ENCODE data around the gene TGFBR3. TPM values are rescaled to one million over a fixed set of nuclear protein-coding genes. Genes with fewer than 3 reads are reported as not detected.

TGFBR3 gene
- total and polyA plus RNA-seq, 2 of the 8 experiments (the other 6 are each of a cell fraction or from before 2014, with no cell fraction given): 2.0 to 6.1 TPM

DNA sequence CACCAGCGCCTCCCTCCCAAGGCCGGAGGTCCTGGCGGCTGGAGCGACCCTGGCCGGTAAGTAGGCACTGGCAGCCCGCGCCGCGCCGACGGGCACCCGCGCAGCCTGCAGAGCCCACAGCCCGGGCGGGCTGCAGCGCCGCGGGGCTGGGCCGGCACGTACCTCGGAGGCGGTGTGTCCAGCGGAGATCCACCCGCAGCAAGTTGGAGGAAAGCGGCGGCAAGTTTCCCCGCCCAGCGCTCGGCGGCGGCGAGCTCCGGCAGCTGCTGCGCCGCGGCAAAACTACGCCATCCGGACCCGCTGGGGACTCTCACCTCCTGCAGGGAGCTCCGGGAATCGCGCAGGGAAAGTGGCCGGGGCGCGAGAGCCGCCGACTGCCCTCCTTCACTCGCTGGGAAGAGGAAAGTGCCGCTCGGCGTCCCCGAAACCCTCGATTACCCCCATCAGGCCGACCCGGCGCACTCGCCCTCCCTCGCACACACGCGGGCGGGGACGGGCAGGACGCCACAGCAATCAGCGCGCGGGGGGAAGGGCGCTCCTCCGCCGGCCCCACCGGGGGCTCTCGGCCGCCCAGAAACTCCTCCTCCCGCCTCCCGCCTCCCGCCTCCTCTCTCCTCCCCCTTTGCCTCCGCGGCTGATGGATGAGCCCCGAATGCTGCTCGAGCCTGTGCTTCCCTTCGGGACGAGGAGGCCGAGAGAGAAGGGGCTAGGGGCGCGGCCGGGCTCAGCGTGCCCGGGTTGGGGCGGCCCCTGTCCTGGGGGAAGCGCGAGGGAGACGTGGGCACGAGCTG, at the start of gene TGFBR3 (continued):
- TF ChIP-seq CHD7 (IDR thresholded peaks at IDR 0.05; ENCODE audit: insufficient replicate concordance, low read length) (no peak), USF2 (IDR thresholded peaks at IDR 0.05; ENCODE audit: low read length) (no peak), SAP30 (IDR thresholded peaks at IDR 0.05; ENCODE audit: insufficient read depth, insufficient replicate concordance, low read length) (no peak), EP300 (IDR thresholded peaks at IDR 0.05; ENCODE audit: borderline replicate concordance in 1 of 2, low read depth in 2 of 2, low read length in 2 of 2) (no peak), CBX5 (IDR thresholded peaks at IDR 0.05; ENCODE audit: low read depth, low read length) (no peak)
- TF ChIP-seq, protein P1, sequence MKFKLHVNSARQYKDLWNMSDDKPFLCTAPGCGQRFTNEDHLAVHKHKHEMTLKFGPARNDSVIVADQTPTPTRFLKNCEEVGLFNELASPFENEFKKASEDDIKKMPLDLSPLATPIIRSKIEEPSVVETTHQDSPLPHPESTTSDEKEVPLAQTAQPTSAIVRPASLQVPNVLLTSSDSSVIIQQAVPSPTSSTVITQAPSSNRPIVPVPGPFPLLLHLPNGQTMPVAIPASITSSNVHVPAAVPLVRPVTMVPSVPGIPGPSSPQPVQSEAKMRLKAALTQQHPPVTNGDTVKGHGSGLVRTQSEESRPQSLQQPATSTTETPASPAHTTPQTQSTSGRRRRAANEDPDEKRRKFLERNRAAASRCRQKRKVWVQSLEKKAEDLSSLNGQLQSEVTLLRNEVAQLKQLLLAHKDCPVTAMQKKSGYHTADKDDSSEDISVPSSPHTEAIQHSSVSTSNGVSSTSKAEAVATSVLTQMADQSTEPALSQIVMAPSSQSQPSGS (IDR thresholded peaks at IDR 0.05; ENCODE audit: low read length): no peak

All from H1 (cell line).